Measurements from ENCODE around the gene VAV2. TPM values are rescaled to one million over a fixed set of nuclear protein-coding genes. Genes with fewer than 3 reads are reported as not detected.
A peak's percentile ranks its signal among the peaks of the same experiment; 100 is the strongest.

The VAV2 gene
- total RNA-seq, 3 donors from 2014 or later, result 29.4 to 34.8 (median 34.5) TPM

DNA sequence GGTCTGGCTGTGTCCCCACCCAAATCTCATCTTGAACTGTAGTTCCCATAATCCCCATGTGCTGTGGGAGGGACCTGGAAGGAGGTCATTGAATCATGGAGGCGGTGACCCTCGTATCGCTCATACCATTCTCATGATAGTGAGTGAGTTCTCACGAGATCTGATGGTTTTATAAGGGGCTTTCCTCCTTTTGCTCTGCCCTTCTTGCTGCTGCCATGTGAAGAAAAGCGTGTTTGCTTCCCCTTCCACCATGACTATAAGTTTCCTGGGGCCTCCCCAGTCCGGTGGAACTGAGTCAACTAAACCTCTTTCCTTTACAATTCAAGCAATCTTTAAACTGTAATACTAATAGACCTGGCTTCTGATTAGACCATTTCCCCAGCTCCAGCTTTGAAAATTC lies 161.8 kb downstream of the VAV2 start:
- no peak for ATAC-seq
- Histone ChIP-seq H3K36me3 (ENCODE audit: low read depth) (no peaks in the 10 kb centered on the region), H3K4me3 (no peak overlapping the region), H3K4me1 (ENCODE audit: low read depth) (peaks cover 3% of the 10 kb centered on the region), H3K9me3 (no peaks in the 10 kb centered on the region)
- no peak for DNase-seq
- TF ChIP-seq, protein P1, sequence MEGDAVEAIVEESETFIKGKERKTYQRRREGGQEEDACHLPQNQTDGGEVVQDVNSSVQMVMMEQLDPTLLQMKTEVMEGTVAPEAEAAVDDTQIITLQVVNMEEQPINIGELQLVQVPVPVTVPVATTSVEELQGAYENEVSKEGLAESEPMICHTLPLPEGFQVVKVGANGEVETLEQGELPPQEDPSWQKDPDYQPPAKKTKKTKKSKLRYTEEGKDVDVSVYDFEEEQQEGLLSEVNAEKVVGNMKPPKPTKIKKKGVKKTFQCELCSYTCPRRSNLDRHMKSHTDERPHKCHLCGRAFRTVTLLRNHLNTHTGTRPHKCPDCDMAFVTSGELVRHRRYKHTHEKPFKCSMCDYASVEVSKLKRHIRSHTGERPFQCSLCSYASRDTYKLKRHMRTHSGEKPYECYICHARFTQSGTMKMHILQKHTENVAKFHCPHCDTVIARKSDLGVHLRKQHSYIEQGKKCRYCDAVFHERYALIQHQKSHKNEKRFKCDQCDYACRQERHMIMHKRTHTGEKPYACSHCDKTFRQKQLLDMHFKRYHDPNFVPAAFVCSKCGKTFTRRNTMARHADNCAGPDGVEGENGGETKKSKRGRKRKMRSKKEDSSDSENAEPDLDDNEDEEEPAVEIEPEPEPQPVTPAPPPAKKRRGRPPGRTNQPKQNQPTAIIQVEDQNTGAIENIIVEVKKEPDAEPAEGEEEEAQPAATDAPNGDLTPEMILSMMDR (IDR thresholded peaks at IDR 0.05), result no peak
- intact Hi-C loops (cut with DNase I, micrococcal nuclease), result no loop called here

DNA sequence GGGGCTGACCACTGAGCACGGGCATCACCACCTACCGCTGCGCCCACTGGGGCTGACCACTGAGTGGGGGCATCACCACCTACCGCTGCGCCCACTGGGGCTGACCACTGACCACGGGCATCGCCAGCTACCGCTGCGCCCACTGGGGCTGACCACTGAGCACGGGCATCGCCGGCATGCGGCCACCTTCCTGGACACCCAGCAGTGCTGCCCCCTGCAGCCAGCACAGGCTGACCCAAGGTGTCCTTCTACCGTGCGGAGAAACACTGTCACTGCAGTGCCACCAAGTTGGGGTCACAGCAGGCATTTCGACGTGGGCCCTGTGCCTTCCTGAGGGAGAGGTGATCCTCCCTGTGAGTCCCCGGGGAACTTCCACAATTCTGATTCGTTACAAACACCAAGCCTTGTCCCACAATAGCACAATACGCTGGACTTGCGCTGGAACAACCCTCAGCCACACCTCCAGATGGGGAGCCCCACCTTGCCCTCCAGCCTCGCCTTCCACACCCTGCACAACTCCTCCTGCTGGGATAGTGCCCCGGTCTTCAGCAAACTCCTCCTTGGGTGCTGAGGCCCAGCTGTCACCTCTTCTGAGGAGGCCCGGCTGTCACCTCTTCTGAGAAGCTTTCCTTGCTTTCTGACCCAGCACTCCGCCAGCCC lies 163.7 kb downstream of the VAV2 start:
- Histone ChIP-seq H3K9me3 (no peaks in the 10 kb centered on the region), H3K4me3 (no peak overlapping the region), H3K4me1 (ENCODE audit: low read depth) (peaks cover 3% of the 10 kb centered on the region), H3K36me3 (ENCODE audit: low read depth) (no peaks in the 10 kb centered on the region)
- intact Hi-C loops (cut with DNase I, micrococcal nuclease), result no loop called here
- TF ChIP-seq, protein P1 (IDR thresholded peaks at IDR 0.05), result no peak
- ATAC-seq (peak; percentile 45), DNase-seq (no peak)

DNA sequence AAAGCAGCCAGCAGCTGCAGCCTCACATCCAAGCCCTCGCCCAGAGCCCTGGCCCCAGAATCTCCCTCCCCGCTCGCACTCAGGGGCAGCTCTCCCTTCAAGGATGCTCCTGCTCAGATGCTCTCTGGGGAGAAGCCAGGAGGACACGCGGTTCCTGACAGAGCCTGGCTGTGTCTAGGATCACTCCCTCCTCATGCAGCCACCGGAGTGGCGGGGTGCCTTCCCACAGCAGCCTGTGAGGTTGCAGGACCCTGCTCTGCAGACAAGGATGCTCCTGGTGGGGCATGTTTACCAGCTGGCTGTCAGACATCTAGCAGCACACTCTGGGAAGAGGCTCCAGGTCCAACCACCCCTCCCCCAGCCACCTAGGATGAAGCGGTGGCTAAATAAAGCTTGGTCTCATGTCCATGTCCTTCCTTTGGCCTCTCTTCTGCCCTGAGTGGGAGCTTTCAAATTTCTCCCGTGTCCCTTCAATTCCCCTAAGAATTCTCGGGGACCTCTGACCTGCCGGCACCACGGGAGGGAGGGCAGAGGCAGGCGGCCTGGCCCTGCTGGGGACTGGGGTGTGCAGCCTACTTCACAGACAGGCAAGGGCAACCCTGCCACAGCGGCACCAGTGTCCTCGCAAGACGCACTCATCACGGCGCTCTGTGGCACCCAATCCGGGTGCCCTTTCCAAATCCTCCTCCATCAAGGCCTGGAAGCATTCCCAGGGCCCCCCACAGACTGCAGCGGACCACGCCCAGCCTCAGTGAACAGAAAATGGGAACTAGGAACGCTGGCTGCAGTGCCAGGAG lies 165.6 kb downstream of the VAV2 start:
- Histone ChIP-seq H3K4me1 (ENCODE audit: low read depth) (peaks cover 3% of the 10 kb centered on the region), H3K4me3 (no peak overlapping the region), H3K36me3 (ENCODE audit: low read depth) (no peaks in the 10 kb centered on the region), H3K9me3 (no peaks in the 10 kb centered on the region)
- no peak for ATAC-seq
- TF ChIP-seq, protein P1 (IDR thresholded peaks at IDR 0.05), result no peak
- intact Hi-C loops (cut with DNase I, micrococcal nuclease), result no loop called here
- DNase-seq, result no peak

DNA sequence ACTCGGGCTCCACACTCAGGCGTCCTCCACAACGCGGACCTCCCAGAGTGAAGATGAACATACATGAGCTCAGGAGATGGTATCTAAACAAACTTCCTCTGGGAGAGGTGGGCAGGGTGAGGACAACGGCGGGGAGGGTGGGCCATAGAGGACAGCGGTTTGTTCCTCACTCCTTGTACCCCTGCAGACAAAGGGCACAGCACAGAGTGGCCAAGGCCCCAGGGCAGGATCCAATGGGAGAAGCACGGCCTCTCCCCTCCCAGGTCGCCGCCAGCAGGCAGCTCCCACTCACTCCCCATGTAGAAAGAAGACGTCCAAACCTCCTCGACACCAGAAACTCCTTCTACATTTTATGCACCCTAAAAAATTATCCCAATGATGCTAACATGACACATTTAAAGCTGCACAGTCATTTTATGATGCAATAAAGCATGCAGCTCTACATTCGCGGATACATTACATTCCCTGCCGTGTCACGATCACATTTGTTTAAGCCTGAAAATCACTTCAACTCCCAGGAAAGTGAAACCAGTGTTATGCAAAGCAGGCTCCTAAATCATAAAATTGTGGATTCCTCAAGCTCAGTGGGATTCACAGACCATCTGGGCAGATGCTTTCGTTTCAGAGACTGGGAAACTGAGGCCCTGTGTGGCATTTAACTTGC lies 166.4 kb downstream of the VAV2 start:
- H3K36me3 ChIP-seq (ENCODE audit: low read depth), result no peaks in the 10 kb centered on the region
- no peak overlapping the region for H3K4me3 ChIP-seq
- ATAC-seq, result peak; percentile 16
- DNase-seq, result no peak
- H3K9me3 ChIP-seq, result no peaks in the 10 kb centered on the region
- TF ChIP-seq, protein P1 (IDR thresholded peaks at IDR 0.05), result no peak
- peaks cover 3% of the 10 kb centered on the region for H3K4me1 ChIP-seq (ENCODE audit: low read depth)
- intact Hi-C loops (cut with DNase I, micrococcal nuclease), result no loop called here

DNA sequence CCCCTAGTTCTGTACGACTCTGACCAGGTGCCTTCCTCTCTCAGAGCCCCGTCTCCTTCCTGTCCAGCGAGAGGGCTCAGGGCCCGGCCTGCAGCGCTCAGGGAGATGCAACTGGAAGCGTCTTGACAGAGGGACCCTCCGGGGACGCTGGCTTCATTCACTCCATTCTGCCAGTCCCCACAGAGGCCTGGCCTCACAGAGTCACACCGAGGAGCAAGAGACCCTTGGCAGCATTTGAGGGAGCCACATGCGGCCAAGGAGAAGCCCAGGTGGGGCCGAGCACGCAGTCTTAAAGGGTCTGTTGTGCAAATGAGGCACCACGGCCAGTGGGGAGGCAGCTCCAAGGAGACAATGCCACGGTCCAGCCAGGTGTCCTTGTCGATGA lies 167.3 kb downstream of the VAV2 start:
- intact Hi-C loops (cut with DNase I, micrococcal nuclease), result no loop called here
- Histone ChIP-seq H3K4me1 (ENCODE audit: low read depth) (peaks cover 3% of the 10 kb centered on the region), H3K9me3 (no peaks in the 10 kb centered on the region), H3K4me3 (no peak overlapping the region), H3K36me3 (ENCODE audit: low read depth) (no peaks in the 10 kb centered on the region)
- DNase-seq (no peak), ATAC-seq (no peak)
- TF ChIP-seq, protein P1 (IDR thresholded peaks at IDR 0.05), result no peak
